Fibroblast of lung (primary cell): ENCODE results near the gene KIZ. TPM values are rescaled to one million over a fixed set of nuclear protein-coding genes. Genes with fewer than 3 reads are reported as not detected.

Experiments used
- DNase-seq, 2 donors: peaks; one replicate each; pipeline versions ENCODE4 v3.0.0 to v3.0.0-alpha.2; 2010; ENCODE audit warnings: low read depth in 2 of 2
- H2AFZ ChIP-seq: 2 replicates; pipeline ENCODE4 v1.5.1; 2012; ENCODE audit warnings: low read length, control low read depth, inconsistent platforms
- H3K27ac ChIP-seq: 2 replicates; pipeline ENCODE4 v1.5.1; 2011; ENCODE audit warnings: low read length, control low read depth; ENCODE audit not compliant: insufficient read depth
- H3K27me3 ChIP-seq: 2 replicates; pipeline ENCODE4 v1.5.1; 2011; ENCODE audit warnings: mild to moderate bottlenecking, low read length; ENCODE audit not compliant: control insufficient read depth, insufficient read depth
- H3K36me3 ChIP-seq: 2 replicates; pipeline ENCODE4 v1.5.1; 2011; ENCODE audit warnings: low read length; ENCODE audit not compliant: control insufficient read depth, insufficient read depth
- H3K4me1 ChIP-seq: 2 replicates; pipeline ENCODE4 v1.5.1; 2011; ENCODE audit warnings: low read length; ENCODE audit not compliant: control insufficient read depth, insufficient read depth; ENCODE audit errors: extremely low read depth
- H3K4me2 ChIP-seq: 2 replicates; pipeline ENCODE4 v1.5.1; 2011; ENCODE audit warnings: low read length, control low read depth; ENCODE audit not compliant: insufficient read depth; ENCODE audit errors: extremely low read depth
- H3K4me3 ChIP-seq, 4 experiments: fragments of 200-600 bp in 1 of 4; sonication (generic) in 1 of 4; replicated peaks in 1 of 4; 2 replicates each; pipeline ENCODE4 v1.5.1; 2011 to 2016; ENCODE audit warnings: low read length in 4 of 4, low read depth in 3 of 4, mild to moderate bottlenecking in 3 of 4, control low read depth in 2 of 4, inconsistent platforms in 1 of 4, mixed read lengths in 1 of 4; ENCODE audit not compliant: insufficient read depth in 1 of 4; ENCODE audit errors: control extremely low read depth in 1 of 4
- H3K79me2 ChIP-seq: 2 replicates; pipeline ENCODE4 v1.5.1; 2012; ENCODE audit warnings: mild to moderate bottlenecking, low read length, inconsistent platforms; ENCODE audit not compliant: control insufficient read depth, insufficient read depth
- H3K9ac ChIP-seq: 2 replicates; pipeline ENCODE4 v1.5.1; 2011; ENCODE audit warnings: mild to moderate bottlenecking, low read length, control low read depth; ENCODE audit not compliant: insufficient read depth
- H3K9me3 ChIP-seq: 2 replicates; pipeline ENCODE4 v1.5.1; 2012; ENCODE audit warnings: low read depth, low read length; ENCODE audit not compliant: control insufficient read depth, insufficient read depth
- H4K20me1 ChIP-seq: 2 replicates; pipeline ENCODE4 v1.5.1; 2011; ENCODE audit warnings: low read length; ENCODE audit not compliant: control insufficient read depth, insufficient read depth; ENCODE audit errors: extremely low read depth
- CTCF ChIP-seq, 2 donors: IDR thresholded peaks in 1 of 2; conservative IDR thresholded peaks in 1 of 2; 1 replicate in 1 of 2; 2 replicates in 1 of 2; pipeline ENCODE4 v1.5.1; 2011 to 2012; ENCODE audit warnings: low read length in 2 of 2, control low read depth in 1 of 2, inconsistent platforms in 1 of 2, low read depth in 1 of 2, mild to moderate bottlenecking in 1 of 2
- EZH2 ChIP-seq: IDR thresholded peaks from 2 replicates; pipeline ENCODE4 v1.5.1; 2012; ENCODE audit warnings: low read length, control low read depth, mild to moderate bottlenecking; ENCODE audit errors: missing control alignments
- polyA plus RNA-seq, 2 donors: library from polyadenylated mRNA; depleted of rRNA in 1 of 2; stranded (reverse) in 1 of 2; unstranded in 1 of 2; fragments of >200 nt; gene quantifications; 2 replicates each; pipeline ENCODE4 v1.2.1, GENCODE V29; 2011 to 2012; ENCODE audit warnings: missing spikeins in 1 of 2
- total RNA-seq: library from RNA; depleted of rRNA; stranded (reverse); fragments of >200 nt; gene quantifications from 2 replicates; pipeline ENCODE4 v1.2.1, GENCODE V29; 2014

KIZ gene
- total and polyA plus RNA-seq, 2 donors (not counting 1 experiment from before 2014, with no cell fraction given), result 11.5 to 23.5 TPM

- H3K4me3 ChIP-seq, result no peak overlapping the region
- H3K4me1 ChIP-seq, result no peaks in the 10 kb centered on the region
- H3K79me2 ChIP-seq, result no peaks in the 10 kb centered on the region
- H3K27me3 ChIP-seq, result no peaks in the 10 kb centered on the region
- no peak overlapping the region for H2AFZ ChIP-seq
- no peak overlapping the region for H3K9ac ChIP-seq
- no peak overlapping the region for H3K27ac ChIP-seq
- no peaks in the 10 kb centered on the region for H3K9me3 ChIP-seq
- no peak overlapping the region for H3K4me2 ChIP-seq
- DNase-seq, result no peak
- H3K36me3 ChIP-seq, result no peaks in the 10 kb centered on the region
- H4K20me1 ChIP-seq, result no peaks in the 10 kb centered on the region
- TF ChIP-seq CTCF (conservative IDR thresholded peaks at IDR 0.05 in 1 of 2, IDR thresholded peaks at IDR 0.05 in 1 of 2; ENCODE audit: low read depth in 1 of 2, low read length in 2 of 2) (no peak), EZH2 (no peak)
Observed at GRCh38 chr20:21155268-21155667, 29.4 kb downstream of the KIZ start.

- Histone ChIP-seq H3K27ac (no peak overlapping the region), H3K4me3 (no peak overlapping the region), H3K4me1 (no peaks in the 10 kb centered on the region), H3K79me2 (no peaks in the 10 kb centered on the region), H3K9me3 (no peaks in the 10 kb centered on the region), H3K9ac (no peak overlapping the region), H3K27me3 (no peaks in the 10 kb centered on the region), H2AFZ (no peak overlapping the region), H3K36me3 (no peaks in the 10 kb centered on the region), H3K4me2 (no peak overlapping the region), H4K20me1 (no peaks in the 10 kb centered on the region)
- TF ChIP-seq CTCF (conservative IDR thresholded peaks at IDR 0.05 in 1 of 2, IDR thresholded peaks at IDR 0.05 in 1 of 2; ENCODE audit: low read depth in 1 of 2, low read length in 2 of 2) (no peak), EZH2 (no peak)
- DNase-seq, result peak; percentile 58 to 77
Observed at GRCh38 chr20:21156266-21156665, 30.4 kb downstream of the KIZ start.

DNA sequence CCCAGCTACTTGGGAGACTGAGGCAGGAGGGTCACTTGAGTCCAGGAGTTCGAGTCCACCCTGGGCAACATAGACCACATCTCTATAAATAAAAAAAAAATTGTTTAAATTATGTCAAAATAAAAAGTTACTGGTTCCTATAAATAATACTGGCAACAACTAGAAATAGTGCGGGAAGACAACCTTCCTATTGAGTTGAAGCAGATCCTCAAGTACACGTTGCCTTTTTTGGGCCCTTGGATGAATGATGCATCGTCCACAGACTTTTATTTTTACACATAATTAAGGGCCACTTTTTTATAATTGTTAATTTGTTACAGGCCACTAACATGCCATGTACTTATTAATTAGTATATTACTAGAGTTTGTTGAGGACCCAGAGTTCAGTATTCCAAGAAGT lies 31.1 kb downstream of the KIZ start:
- H3K4me1 ChIP-seq, result no peaks in the 10 kb centered on the region
- H3K27ac ChIP-seq, result no peak overlapping the region
- H3K27me3 ChIP-seq, result no peaks in the 10 kb centered on the region
- no peaks in the 10 kb centered on the region for H3K36me3 ChIP-seq
- no peaks in the 10 kb centered on the region for H3K79me2 ChIP-seq
- no peak overlapping the region for H3K4me2 ChIP-seq
- no peak overlapping the region for H3K4me3 ChIP-seq
- no peaks in the 10 kb centered on the region for H3K9me3 ChIP-seq
- no peak for DNase-seq
- no peaks in the 10 kb centered on the region for H4K20me1 ChIP-seq
- H3K9ac ChIP-seq, result no peak overlapping the region
- TF ChIP-seq CTCF (conservative IDR thresholded peaks at IDR 0.05 in 1 of 2, IDR thresholded peaks at IDR 0.05 in 1 of 2; ENCODE audit: low read depth in 1 of 2, low read length in 2 of 2) (no peak), EZH2 (no peak)
- no peak overlapping the region for H2AFZ ChIP-seq
